ENCODE data around the gene BAIAP2. TPM values are rescaled to one million over a fixed set of nuclear protein-coding genes. Genes with fewer than 3 reads are reported as not detected.

The BAIAP2 gene
- total RNA-seq, 1 experiment from 2014 or later: 67.0 TPM

- Mint-ChIP-seq H3K36me3 (ENCODE audit: insufficient read depth, unreplicated experiment) (no peaks in the 10 kb centered on the region), H3K27me3 (ENCODE audit: insufficient read depth, unreplicated experiment) (no peaks in the 10 kb centered on the region), H3K4me3 (ENCODE audit: unreplicated experiment) (no peak overlapping the region), H3K9me3 (ENCODE audit: unreplicated experiment) (no peaks in the 10 kb centered on the region), H3K4me1 (ENCODE audit: insufficient read depth, unreplicated experiment) (no peaks in the 10 kb centered on the region), H3K27ac (ENCODE audit: low read depth, unreplicated experiment) (no peak overlapping the region)
- BruUV-seq (replicated peaks): no TSS peak
- CTCF ChIA-PET: no interaction called here
- intact Hi-C loops (cut with micrococcal nuclease): no loop called here
- POLR2A ChIA-PET: no interaction called here
- no peak for TF ChIP-seq CTCF (IDR thresholded peaks at IDR 0.05; ENCODE audit: unreplicated experiment)
- DNase-seq (ENCODE audit: unreplicated experiment): no peak
Measured at GRCh38 chr17:81161536-81161935, 126.6 kb downstream of the BAIAP2 start.

GRCh38 chr17:81161972-81162371 lies 127.0 kb downstream of the BAIAP2 start:
- H3K4me3 Mint-ChIP-seq (ENCODE audit: unreplicated experiment): no peak overlapping the region
- no peak for DNase-seq (ENCODE audit: unreplicated experiment)
- no TSS peak for BruUV-seq (replicated peaks)
- no peaks in the 10 kb centered on the region for H3K27me3 Mint-ChIP-seq (ENCODE audit: insufficient read depth, unreplicated experiment)
- CTCF ChIA-PET: no interaction called here
- no peaks in the 10 kb centered on the region for H3K36me3 Mint-ChIP-seq (ENCODE audit: insufficient read depth, unreplicated experiment)
- intact Hi-C loops (cut with micrococcal nuclease): no loop called here
- no peaks in the 10 kb centered on the region for H3K4me1 Mint-ChIP-seq (ENCODE audit: insufficient read depth, unreplicated experiment)
- H3K9me3 Mint-ChIP-seq (ENCODE audit: unreplicated experiment): no peaks in the 10 kb centered on the region
- no peak for TF ChIP-seq CTCF (IDR thresholded peaks at IDR 0.05; ENCODE audit: unreplicated experiment)
- no peak overlapping the region for H3K27ac Mint-ChIP-seq (ENCODE audit: low read depth, unreplicated experiment)
- POLR2A ChIA-PET: no interaction called here

- H3K36me3 Mint-ChIP-seq (ENCODE audit: insufficient read depth, unreplicated experiment): no peaks in the 10 kb centered on the region
- no peaks in the 10 kb centered on the region for H3K27me3 Mint-ChIP-seq (ENCODE audit: insufficient read depth, unreplicated experiment)
- ChIA-PET POLR2A (no interaction called here), CTCF (no interaction called here)
- no peaks in the 10 kb centered on the region for H3K9me3 Mint-ChIP-seq (ENCODE audit: unreplicated experiment)
- no peaks in the 10 kb centered on the region for H3K4me1 Mint-ChIP-seq (ENCODE audit: insufficient read depth, unreplicated experiment)
- no peak for DNase-seq (ENCODE audit: unreplicated experiment)
- no TSS peak for BruUV-seq (replicated peaks)
- H3K27ac Mint-ChIP-seq (ENCODE audit: low read depth, unreplicated experiment): no peak overlapping the region
- TF ChIP-seq CTCF (IDR thresholded peaks at IDR 0.05; ENCODE audit: unreplicated experiment): no peak
- H3K4me3 Mint-ChIP-seq (ENCODE audit: unreplicated experiment): no peak overlapping the region
- intact Hi-C loops (cut with micrococcal nuclease): no loop called here
Measured at GRCh38 chr17:81162491-81162890, 127.5 kb downstream of the BAIAP2 start.

GRCh38 chr17:81163051-81163695 lies 128.2 kb downstream of the BAIAP2 start:
- ChIA-PET POLR2A (no interaction called here), CTCF (no interaction called here)
- no peak overlapping the region for H3K27ac Mint-ChIP-seq (ENCODE audit: low read depth, unreplicated experiment)
- no peak for TF ChIP-seq CTCF (IDR thresholded peaks at IDR 0.05; ENCODE audit: unreplicated experiment)
- BruUV-seq (replicated peaks): no TSS peak
- no peaks in the 10 kb centered on the region for H3K36me3 Mint-ChIP-seq (ENCODE audit: insufficient read depth, unreplicated experiment)
- no peak for DNase-seq (ENCODE audit: unreplicated experiment)
- intact Hi-C loops (cut with micrococcal nuclease): no loop called here
- H3K4me1 Mint-ChIP-seq (ENCODE audit: insufficient read depth, unreplicated experiment): no peaks in the 10 kb centered on the region
- no peak overlapping the region for H3K4me3 Mint-ChIP-seq (ENCODE audit: unreplicated experiment)
- no peaks in the 10 kb centered on the region for H3K9me3 Mint-ChIP-seq (ENCODE audit: unreplicated experiment)
- no peaks in the 10 kb centered on the region for H3K27me3 Mint-ChIP-seq (ENCODE audit: insufficient read depth, unreplicated experiment)

Data from MCF 10A (cell line).